ENCODE results near the gene MERTK. TPM values are rescaled to one million over a fixed set of nuclear protein-coding genes. Genes with fewer than 3 reads are reported as not detected.

Gene MERTK
- total and polyA plus RNA-seq, 2 donors (not counting 1 experiment from before 2014, with no cell fraction given) = 0.34 to 6.6 TPM

DNA sequence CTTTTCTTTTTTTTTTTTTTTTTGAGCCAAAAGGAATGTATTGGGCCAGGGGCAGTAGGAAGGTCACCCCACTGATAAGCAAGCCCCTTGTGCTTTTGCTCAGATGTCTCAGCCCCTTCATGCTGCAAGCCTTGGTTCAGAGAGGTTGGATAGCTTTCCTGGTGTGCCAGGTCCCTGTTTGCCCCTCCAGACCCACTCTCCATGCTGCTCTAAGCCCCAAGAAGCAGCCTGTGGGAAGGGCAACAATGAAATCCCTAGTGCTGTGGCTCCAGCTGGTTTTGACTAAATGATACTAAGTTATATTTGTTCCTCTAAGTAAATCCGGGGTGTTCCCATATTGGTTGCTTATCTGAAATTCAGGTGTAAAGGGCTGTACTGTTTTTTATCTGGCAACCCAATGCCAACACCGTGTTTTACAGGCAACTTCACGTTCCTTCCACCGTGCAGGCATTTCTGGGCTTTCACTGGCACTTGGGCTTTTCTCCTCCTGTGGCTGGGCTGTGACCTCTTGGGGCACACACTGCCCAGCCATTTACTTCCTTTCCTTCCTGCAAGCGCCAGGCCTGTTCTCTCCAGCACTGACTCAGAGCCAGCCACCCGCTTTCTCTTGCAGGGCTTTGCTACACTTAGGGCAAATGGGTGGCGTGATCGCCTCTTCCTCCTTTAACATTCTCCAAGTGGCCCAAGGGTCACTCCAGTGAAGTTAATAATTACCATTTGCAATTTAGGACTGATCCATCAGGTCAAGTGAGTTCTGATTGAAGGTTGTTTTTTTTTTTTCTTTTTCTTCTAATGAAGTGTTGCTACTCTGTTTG, 21.6 kb downstream of the MERTK start:
- no peak overlapping the region for H3K27ac ChIP-seq (ENCODE audit: insufficient read depth, low read length)
- no peaks in the 10 kb centered on the region for H3K79me2 ChIP-seq (ENCODE audit: control insufficient read depth, insufficient read depth, low read length)
- H3K4me3 ChIP-seq (replicated peaks in 1 of 4; ENCODE audit: control extremely low read depth in 1 of 4, insufficient read depth in 1 of 4, low read depth in 3 of 4, low read length in 4 of 4) = no peak overlapping the region
- DNase-seq (ENCODE audit: low read depth in 2 of 2) = peak in 1 of 2 donors; percentile 77
- H2AFZ ChIP-seq (ENCODE audit: low read length) = no peak overlapping the region
- H3K4me2 ChIP-seq (ENCODE audit: extremely low read depth, insufficient read depth, low read length) = no peak overlapping the region
- H3K36me3 ChIP-seq (ENCODE audit: control insufficient read depth, insufficient read depth, low read length) = no peaks in the 10 kb centered on the region
- no peak overlapping the region for H3K9ac ChIP-seq (ENCODE audit: insufficient read depth, low read length)
- TF ChIP-seq, protein P1, sequence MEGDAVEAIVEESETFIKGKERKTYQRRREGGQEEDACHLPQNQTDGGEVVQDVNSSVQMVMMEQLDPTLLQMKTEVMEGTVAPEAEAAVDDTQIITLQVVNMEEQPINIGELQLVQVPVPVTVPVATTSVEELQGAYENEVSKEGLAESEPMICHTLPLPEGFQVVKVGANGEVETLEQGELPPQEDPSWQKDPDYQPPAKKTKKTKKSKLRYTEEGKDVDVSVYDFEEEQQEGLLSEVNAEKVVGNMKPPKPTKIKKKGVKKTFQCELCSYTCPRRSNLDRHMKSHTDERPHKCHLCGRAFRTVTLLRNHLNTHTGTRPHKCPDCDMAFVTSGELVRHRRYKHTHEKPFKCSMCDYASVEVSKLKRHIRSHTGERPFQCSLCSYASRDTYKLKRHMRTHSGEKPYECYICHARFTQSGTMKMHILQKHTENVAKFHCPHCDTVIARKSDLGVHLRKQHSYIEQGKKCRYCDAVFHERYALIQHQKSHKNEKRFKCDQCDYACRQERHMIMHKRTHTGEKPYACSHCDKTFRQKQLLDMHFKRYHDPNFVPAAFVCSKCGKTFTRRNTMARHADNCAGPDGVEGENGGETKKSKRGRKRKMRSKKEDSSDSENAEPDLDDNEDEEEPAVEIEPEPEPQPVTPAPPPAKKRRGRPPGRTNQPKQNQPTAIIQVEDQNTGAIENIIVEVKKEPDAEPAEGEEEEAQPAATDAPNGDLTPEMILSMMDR (conservative IDR thresholded peaks at IDR 0.05 in 1 of 2, IDR thresholded peaks at IDR 0.05 in 1 of 2; ENCODE audit: low read depth in 1 of 2, low read length in 2 of 2) = no peak
- TF ChIP-seq EZH2 (IDR thresholded peaks at IDR 0.05; ENCODE audit: low read length, missing control alignments) = no peak
- H3K9me3 ChIP-seq (ENCODE audit: control insufficient read depth, insufficient read depth, low read depth, low read length) = no peaks in the 10 kb centered on the region
- peaks cover 15% of the 10 kb centered on the region for H3K27me3 ChIP-seq (ENCODE audit: control insufficient read depth, insufficient read depth, low read length)
- H3K4me1 ChIP-seq (ENCODE audit: control insufficient read depth, extremely low read depth, insufficient read depth, low read length) = peaks cover 7% of the 10 kb centered on the region
- H4K20me1 ChIP-seq (ENCODE audit: control insufficient read depth, extremely low read depth, insufficient read depth, low read length) = no peaks in the 10 kb centered on the region

DNA sequence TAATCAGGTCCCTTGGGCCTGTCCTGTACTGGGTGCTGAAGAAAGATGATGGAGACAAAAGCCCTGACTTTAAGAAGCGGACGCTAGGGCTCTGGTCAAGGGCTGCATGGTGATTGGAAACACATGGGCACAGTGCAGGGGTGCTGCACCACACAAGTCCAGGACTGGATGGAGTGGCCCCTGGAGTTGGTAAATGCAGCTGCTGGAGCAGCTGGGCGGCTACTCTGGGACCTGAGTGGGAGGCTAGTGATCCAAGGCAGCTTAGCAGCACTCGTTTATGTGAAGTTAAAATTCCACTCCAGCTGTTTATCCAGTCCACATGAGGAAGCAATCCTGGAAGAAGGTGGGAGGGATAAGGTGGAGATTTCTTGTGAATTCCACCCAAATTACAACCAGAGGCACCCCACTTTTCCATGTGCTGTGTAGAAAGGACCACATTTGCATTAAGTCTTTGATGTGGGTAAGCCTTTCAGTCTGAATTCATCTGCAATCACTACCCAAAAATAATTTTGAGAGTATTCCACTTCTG, 24.9 kb downstream of the MERTK start:
- no peak overlapping the region for H3K4me2 ChIP-seq (ENCODE audit: extremely low read depth, insufficient read depth, low read length)
- H3K9me3 ChIP-seq (ENCODE audit: control insufficient read depth, insufficient read depth, low read depth, low read length) = no peaks in the 10 kb centered on the region
- no peak overlapping the region for H2AFZ ChIP-seq (ENCODE audit: low read length)
- no peak overlapping the region for H3K9ac ChIP-seq (ENCODE audit: insufficient read depth, low read length)
- H3K27ac ChIP-seq (ENCODE audit: insufficient read depth, low read length) = no peak overlapping the region
- H3K79me2 ChIP-seq (ENCODE audit: control insufficient read depth, insufficient read depth, low read length) = no peaks in the 10 kb centered on the region
- no peaks in the 10 kb centered on the region for H3K36me3 ChIP-seq (ENCODE audit: control insufficient read depth, insufficient read depth, low read length)
- TF ChIP-seq EZH2 (IDR thresholded peaks at IDR 0.05; ENCODE audit: low read length, missing control alignments) = no peak
- TF ChIP-seq, protein P1 (conservative IDR thresholded peaks at IDR 0.05 in 1 of 2, IDR thresholded peaks at IDR 0.05 in 1 of 2; ENCODE audit: low read depth in 1 of 2, low read length in 2 of 2) = no peak
- no peak overlapping the region for H3K4me3 ChIP-seq (replicated peaks in 1 of 4; ENCODE audit: control extremely low read depth in 1 of 4, insufficient read depth in 1 of 4, low read depth in 3 of 4, low read length in 4 of 4)
- H3K27me3 ChIP-seq (ENCODE audit: control insufficient read depth, insufficient read depth, low read length) = peaks cover 15% of the 10 kb centered on the region
- no peaks in the 10 kb centered on the region for H4K20me1 ChIP-seq (ENCODE audit: control insufficient read depth, extremely low read depth, insufficient read depth, low read length)
- H3K4me1 ChIP-seq (ENCODE audit: control insufficient read depth, extremely low read depth, insufficient read depth, low read length) = peaks cover 6% of the 10 kb centered on the region
- DNase-seq (ENCODE audit: low read depth in 2 of 2) = peak; percentile 13 to 76

DNA sequence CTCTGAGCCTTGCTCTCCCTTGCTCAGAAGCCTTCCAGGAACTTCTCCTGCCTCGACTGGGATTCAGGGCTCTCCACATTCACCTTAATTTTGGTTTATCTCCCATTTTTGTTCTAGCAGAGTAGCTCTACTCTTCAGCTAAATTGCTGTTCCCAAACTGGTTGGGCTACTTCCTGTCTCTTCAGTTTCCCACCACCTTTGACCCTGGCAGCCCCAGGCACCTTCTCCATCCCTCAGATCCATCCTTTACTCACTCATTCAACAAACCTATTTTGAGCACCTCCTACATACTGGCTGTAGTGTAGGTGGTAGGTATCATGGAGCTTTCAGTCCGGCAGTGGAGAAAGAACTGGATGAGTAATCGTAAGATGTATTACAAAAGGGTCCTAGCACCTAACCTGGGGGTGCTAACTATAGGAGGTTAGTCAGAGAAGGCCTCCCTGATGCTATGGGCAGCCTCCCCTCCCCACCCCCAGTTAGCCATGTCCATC, 26.3 kb downstream of the MERTK start:
- H3K36me3 ChIP-seq (ENCODE audit: control insufficient read depth, insufficient read depth, low read length) = no peaks in the 10 kb centered on the region
- H3K27ac ChIP-seq (ENCODE audit: insufficient read depth, low read length) = no peak overlapping the region
- DNase-seq (ENCODE audit: low read depth in 2 of 2) = no peak
- H3K79me2 ChIP-seq (ENCODE audit: control insufficient read depth, insufficient read depth, low read length) = no peaks in the 10 kb centered on the region
- no peak for TF ChIP-seq EZH2 (IDR thresholded peaks at IDR 0.05; ENCODE audit: low read length, missing control alignments)
- TF ChIP-seq, protein P1 (conservative IDR thresholded peaks at IDR 0.05 in 1 of 2, IDR thresholded peaks at IDR 0.05 in 1 of 2; ENCODE audit: low read depth in 1 of 2, low read length in 2 of 2) = no peak
- H3K9ac ChIP-seq (ENCODE audit: insufficient read depth, low read length) = no peak overlapping the region
- H3K4me2 ChIP-seq (ENCODE audit: extremely low read depth, insufficient read depth, low read length) = no peak overlapping the region
- H3K4me1 ChIP-seq (ENCODE audit: control insufficient read depth, extremely low read depth, insufficient read depth, low read length) = no peaks in the 10 kb centered on the region
- no peak overlapping the region for H3K4me3 ChIP-seq (replicated peaks in 1 of 4; ENCODE audit: control extremely low read depth in 1 of 4, insufficient read depth in 1 of 4, low read depth in 3 of 4, low read length in 4 of 4)
- no peaks in the 10 kb centered on the region for H3K9me3 ChIP-seq (ENCODE audit: control insufficient read depth, insufficient read depth, low read depth, low read length)
- no peak overlapping the region for H2AFZ ChIP-seq (ENCODE audit: low read length)
- H4K20me1 ChIP-seq (ENCODE audit: control insufficient read depth, extremely low read depth, insufficient read depth, low read length) = no peaks in the 10 kb centered on the region
- peaks cover 15% of the 10 kb centered on the region for H3K27me3 ChIP-seq (ENCODE audit: control insufficient read depth, insufficient read depth, low read length)
